SIG-M5 treated with dmso at 0.1 percent for 504 hours (cell line): Measurements from ENCODE around the gene CLCN7.
A peak's percentile ranks its signal among the peaks of the same experiment; 100 is the strongest.

Experiments used
- DNase-seq: peaks from one replicate; lab custom pipeline; 2025; ENCODE audit not compliant: unreplicated experiment; lab: John Stamatoyannopoulos, UW

The CLCN7 gene, protein sequence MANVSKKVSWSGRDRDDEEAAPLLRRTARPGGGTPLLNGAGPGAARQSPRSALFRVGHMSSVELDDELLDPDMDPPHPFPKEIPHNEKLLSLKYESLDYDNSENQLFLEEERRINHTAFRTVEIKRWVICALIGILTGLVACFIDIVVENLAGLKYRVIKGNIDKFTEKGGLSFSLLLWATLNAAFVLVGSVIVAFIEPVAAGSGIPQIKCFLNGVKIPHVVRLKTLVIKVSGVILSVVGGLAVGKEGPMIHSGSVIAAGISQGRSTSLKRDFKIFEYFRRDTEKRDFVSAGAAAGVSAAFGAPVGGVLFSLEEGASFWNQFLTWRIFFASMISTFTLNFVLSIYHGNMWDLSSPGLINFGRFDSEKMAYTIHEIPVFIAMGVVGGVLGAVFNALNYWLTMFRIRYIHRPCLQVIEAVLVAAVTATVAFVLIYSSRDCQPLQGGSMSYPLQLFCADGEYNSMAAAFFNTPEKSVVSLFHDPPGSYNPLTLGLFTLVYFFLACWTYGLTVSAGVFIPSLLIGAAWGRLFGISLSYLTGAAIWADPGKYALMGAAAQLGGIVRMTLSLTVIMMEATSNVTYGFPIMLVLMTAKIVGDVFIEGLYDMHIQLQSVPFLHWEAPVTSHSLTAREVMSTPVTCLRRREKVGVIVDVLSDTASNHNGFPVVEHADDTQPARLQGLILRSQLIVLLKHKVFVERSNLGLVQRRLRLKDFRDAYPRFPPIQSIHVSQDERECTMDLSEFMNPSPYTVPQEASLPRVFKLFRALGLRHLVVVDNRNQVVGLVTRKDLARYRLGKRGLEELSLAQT

GRCh38 chr16:1474796-1475551, at the start of gene CLCN7:
Gene CLCN7 (minus strand): TSS chr16:1475028. CDS start chr16:1474974, 54 bp downstream.
- peak; percentile 66 for DNase-seq

GRCh38 chr16:1524366-1524765, 49.5 kb upstream of the CLCN7 start:
- DNase-seq = no peak

GRCh38 chr16:1523581-1524245, 48.9 kb upstream of the CLCN7 start:
- DNase-seq = no peak

DNA sequence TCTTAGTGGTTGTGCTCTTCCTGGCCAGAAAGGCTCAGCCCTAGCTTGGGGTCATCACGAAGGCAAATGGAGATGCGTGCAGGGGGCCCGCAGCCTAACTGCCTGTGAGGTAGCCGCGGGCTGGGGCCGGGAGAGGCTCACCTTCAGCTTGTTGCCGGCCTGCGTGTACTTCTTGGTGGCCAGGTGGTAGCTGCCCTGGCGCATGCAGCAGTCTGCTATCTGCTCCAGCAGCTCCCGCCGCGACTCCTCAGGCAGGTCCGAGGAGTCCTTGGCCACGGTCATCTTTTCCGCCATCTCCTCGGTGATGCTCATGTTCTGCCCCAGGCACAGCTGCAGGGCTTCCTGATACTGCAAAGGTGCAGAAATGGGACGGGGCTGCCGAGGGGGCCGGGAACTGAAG, 45.6 kb upstream of the CLCN7 start:
- no peak for DNase-seq

- no peak for DNase-seq
Observed at GRCh38 chr16:1519831-1520230, 45.0 kb upstream of the CLCN7 start.

- DNase-seq = no peak
Observed at GRCh38 chr16:1518626-1519135, 43.9 kb upstream of the CLCN7 start.

- DNase-seq = no peak
Observed at GRCh38 chr16:1514507-1514906, 39.7 kb upstream of the CLCN7 start.

DNA sequence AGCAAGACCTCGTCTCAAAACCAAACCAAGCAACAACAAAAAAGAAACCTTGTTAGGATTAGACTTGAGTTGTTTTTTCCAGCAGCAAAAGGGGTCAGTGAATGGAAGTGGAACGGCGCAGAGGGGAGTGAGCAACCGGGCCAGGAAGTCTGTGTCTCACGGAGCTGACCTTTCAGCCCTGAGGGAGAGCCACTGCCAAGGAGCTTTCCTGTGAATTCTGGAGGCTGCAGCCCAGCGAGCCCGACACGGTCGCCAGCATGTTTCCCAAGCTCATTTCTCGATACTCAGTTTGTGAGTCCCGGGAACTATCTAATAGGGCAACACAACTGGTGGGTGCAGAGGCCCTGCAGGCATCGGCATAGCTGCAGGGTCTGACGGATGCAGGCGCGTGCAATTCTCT, 37.9 kb upstream of the CLCN7 start:
- no peak for DNase-seq

DNA sequence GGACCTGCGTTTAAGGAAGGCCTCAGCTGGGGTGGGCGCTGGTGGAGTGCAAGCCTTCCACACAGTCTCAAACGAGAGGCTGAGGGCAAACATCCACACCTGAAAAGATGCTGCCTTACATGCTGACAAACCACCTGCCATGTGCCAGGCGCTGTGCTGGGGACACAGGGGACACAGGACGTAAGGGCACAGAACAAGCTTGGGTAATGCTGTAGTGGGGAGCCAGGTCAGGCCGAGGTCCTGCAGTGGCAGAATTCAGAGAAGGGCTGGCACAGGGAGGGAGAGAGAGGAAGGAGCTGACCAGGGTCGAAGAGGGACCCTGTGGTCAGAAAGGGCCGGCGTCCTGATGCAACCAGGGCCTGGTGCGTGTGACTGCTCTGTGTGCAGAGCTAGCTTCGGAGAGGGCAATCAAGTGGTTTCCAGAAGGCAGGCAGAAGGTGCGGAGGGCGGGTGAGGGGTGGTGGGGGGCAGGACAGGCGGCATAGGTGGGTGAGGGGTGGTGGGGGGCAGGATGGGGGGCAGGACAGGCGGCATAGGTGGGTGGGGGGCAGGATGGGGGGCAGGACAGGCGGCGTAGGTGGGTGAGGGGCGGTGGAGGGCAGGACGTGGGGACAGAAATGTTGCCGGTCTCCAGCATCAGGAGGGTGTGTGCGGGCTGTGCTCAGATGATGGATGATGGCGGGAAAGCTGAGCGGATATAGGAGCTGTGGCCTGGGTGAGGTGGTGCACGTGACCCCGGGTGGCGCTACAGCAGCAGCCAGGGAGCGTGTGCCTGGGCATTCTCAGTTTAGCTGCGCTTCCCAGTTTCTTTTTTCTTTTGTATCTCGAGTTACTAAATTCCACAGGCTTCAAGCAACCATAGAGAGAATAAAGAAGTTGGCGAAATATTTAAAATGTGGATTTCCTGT, 37.1 kb upstream of the CLCN7 start:
- DNase-seq = no peak

- no peak for DNase-seq
Observed at GRCh38 chr16:1510941-1511351, 36.1 kb upstream of the CLCN7 start.

- DNase-seq = no peak
Observed at GRCh38 chr16:1510272-1510671, 35.4 kb upstream of the CLCN7 start.

- no peak for DNase-seq
Observed at GRCh38 chr16:1509307-1510221, 34.7 kb upstream of the CLCN7 start.

DNA sequence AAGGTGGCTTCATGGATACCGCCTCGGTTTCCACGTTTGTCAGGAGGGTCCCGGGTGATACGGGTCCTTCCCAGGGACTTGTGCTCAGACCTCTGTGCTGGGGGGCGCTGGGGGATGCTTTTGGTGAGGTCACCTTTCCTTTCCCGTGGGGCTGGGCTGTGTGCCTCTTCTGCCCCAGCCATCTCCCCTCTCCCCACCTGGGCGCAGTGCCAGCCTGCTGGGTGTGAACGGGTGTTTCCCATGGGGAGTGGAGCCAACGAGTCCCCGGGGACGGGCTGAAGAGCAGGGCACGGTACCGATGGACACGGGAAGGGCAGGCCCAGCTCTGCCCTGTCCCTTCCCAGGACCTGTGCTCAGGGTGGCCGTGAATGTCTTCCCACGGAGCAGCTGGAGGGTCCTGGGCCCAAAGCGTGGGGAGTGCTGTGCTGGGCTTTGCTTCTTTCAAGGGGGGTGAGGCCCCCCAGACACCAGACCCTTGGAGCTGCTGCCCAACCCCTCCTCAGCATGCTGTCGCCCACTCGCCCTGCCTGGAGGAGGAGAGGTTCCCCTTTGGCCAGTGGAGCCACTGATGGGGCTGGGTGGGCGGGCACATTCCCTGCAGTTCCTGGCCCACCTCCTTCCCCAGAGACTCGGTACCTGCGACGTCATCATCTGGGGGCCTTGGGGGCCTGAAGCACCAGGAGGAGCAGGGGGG, 33.8 kb upstream of the CLCN7 start:
- no peak for DNase-seq

GRCh38 chr16:1506494-1507213, 31.8 kb upstream of the CLCN7 start:
- no peak for DNase-seq

GRCh38 chr16:1505912-1506311, 31.1 kb upstream of the CLCN7 start:
- DNase-seq = no peak

DNA sequence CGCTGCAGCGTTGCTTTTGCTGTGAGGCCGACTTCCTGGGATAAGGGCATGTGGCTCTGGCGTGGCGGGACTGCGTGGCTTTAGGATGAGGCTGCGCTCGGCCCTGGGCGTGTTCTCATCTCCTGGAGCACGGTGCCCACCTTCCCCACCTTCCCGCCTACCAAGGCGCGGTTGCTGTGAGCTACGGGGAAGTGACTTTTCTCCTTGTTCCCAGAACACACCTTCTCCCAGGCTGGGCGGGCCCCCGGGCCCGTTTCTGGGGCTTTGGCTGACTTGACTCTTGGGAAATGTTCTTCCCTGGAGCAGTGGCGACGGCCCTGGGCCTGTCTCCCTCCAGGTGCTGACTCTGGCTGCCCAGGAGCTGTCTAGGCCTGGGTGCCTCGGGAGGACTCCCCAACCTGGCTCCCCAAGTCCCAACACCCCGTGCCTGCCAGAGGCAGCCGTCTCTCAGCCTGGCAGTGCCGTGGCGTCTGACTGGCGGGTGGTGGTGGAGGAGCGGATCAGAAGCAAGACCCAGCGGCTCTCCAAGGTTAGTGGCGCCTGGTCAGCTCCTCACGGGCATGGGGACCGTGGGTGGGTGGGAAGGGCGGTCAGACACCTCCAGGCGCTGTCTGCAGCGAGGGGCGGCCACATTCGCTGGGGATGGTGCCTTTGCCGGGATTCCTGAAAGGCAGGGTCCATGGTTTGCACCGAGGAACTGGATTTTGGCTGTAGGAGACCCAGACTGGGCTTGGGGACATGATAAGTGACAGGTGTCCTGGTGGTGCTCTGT, 30.4 kb upstream of the CLCN7 start:
- no peak for DNase-seq
